AG04449 (cell line): ENCODE results near the gene CABP7.

Source experiments
- CTCF ChIA-PET: fragments of 350-600 bp; formaldehyde crosslinking; extraction: SDS; loops from one replicate; lab custom pipeline; 2021; ENCODE audit warnings: antibody characterized with exemption; lab: Yijun Ruan, JAX
- POLR2A ChIA-PET: fragments of 400-600, 350-600 bp; formaldehyde crosslinking; extraction: SDS; loops from one replicate; lab custom pipeline; 2020; ENCODE audit warnings: antibody characterized with exemption, inconsistent platforms; lab: Yijun Ruan, JAX
- DNase-seq: peaks from one replicate; pipeline ENCODE4 v3.0.0-alpha.2; 2010; ENCODE audit warnings: low read depth, low spot score
- H3K4me3 ChIP-seq: 2 replicates; pipeline ENCODE4 v1.5.1; 2011; ENCODE audit warnings: low read depth, mild to moderate bottlenecking, control low read depth, low read length
- CTCF ChIP-seq: IDR thresholded peaks from one replicate; pipeline ENCODE4 v1.5.1; 2011; ENCODE audit warnings: mild to moderate bottlenecking, moderate library complexity, low read length, control low read depth, inconsistent platforms; ENCODE audit not compliant: insufficient read depth; ENCODE audit errors: missing control alignments

CABP7 gene

GRCh38 chr22:29768052-29768693 is 48.4 kb downstream of the CABP7 start:
- ChIA-PET POLR2A (no interaction called here), CTCF (interaction anchor here (0.6 kb wide), 1 partner anchor 9 kb away, joined by 4 read pairs; no protein-coding TSS in a partner anchor)
- peak overlapping the region; percentile 98 for H3K4me3 ChIP-seq
- TF ChIP-seq CTCF = no peak
- DNase-seq = no peak

DNA sequence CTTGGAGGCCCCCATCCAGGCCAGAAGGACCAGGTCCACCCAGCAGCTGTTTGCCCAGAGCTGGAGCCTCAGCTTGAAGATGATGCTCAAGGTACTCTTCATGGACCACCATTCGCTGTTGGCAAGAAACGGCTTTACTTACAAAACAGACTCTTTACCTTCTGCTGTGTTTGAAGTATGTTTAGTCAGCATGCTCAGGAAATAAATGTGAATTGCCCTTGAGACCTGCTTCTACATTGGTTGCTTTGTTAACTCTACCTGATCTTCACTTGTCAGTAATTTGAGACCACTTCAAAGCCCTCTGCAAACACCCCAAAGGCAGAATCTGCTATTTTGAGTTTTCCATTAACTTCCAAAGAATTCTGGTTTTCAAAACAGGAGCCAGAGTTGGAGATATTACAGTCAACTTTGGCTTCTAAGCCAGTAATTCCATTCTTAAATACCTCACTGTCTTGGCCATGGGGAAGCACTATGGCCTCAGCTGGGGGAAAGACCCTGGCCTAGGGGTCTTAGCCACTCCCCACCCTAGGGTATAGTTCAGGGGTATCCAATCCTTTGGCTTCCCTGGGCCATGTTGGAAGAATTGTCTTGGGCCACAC is 50.0 kb downstream of the CABP7 start:
- POLR2A ChIA-PET = no interaction called here
- no peak for DNase-seq
- CTCF ChIA-PET = interaction anchor here (0.7 to 5.3 kb wide), 3 partner anchors 236 to 467 kb away, joined by 3 to 58 read pairs (median 23); no protein-coding TSS in a partner anchor
- H3K4me3 ChIP-seq = no peak overlapping the region
- TF ChIP-seq CTCF = no peak

- peak; percentile 64 for TF ChIP-seq CTCF
- ChIA-PET CTCF (interaction anchor here (0.7 to 5.3 kb wide), 16 partner anchors 9 to 317 kb away, joined by 3 to 58 read pairs (median 4); no protein-coding TSS in a partner anchor), POLR2A (no interaction called here)
- DNase-seq = peak; percentile 37
- H3K4me3 ChIP-seq = no peak overlapping the region
Measured at GRCh38 chr22:29772170-29772641, 52.4 kb downstream of the CABP7 start.

GRCh38 chr22:29773233-29773632 is 53.4 kb downstream of the CABP7 start:
- ChIA-PET CTCF (interaction anchor here (0.7 to 5.3 kb wide), 19 partner anchors 8 to 331 kb away, joined by 3 to 58 read pairs (median 4); no protein-coding TSS in a partner anchor), POLR2A (interaction anchor here (0.9 kb wide), 1 partner anchor 232 kb away, joined by 3 read pairs; no protein-coding TSS in a partner anchor)
- DNase-seq = no peak
- H3K4me3 ChIP-seq = no peak overlapping the region
- TF ChIP-seq CTCF = no peak

- no peak for DNase-seq
- CTCF ChIA-PET = interaction anchor here (0.6 to 2.5 kb wide), 4 partner anchors 8 to 308 kb away, joined by 3 to 16 read pairs (median 6); no protein-coding TSS in a partner anchor
- POLR2A ChIA-PET = no interaction called here
- no peak overlapping the region for H3K4me3 ChIP-seq
- TF ChIP-seq CTCF = no peak
Measured at GRCh38 chr22:29780220-29780619, 60.4 kb downstream of the CABP7 start.
